Measurements from ENCODE around the gene TNFSF12. TPM values are rescaled to one million over a fixed set of nuclear protein-coding genes. Genes with fewer than 3 reads are reported as not detected.
"Not testable (repeated sequence)": the region's sequence is repeated elsewhere in the genome, so short reads cannot be mapped to it uniquely, and the experiment has no call there.

Gene TNFSF12
- total RNA-seq, 1 donor from 2014 or later = 15.5 TPM

GRCh38 chr17:7587420-7588151 lies 38.7 kb downstream of the TNFSF12 start:
- no peak for DNase-seq (ENCODE audit: low read depth)

GRCh38 chr17:7588553-7589203 lies 39.8 kb downstream of the TNFSF12 start:
- no peak for DNase-seq (ENCODE audit: low read depth)

DNA sequence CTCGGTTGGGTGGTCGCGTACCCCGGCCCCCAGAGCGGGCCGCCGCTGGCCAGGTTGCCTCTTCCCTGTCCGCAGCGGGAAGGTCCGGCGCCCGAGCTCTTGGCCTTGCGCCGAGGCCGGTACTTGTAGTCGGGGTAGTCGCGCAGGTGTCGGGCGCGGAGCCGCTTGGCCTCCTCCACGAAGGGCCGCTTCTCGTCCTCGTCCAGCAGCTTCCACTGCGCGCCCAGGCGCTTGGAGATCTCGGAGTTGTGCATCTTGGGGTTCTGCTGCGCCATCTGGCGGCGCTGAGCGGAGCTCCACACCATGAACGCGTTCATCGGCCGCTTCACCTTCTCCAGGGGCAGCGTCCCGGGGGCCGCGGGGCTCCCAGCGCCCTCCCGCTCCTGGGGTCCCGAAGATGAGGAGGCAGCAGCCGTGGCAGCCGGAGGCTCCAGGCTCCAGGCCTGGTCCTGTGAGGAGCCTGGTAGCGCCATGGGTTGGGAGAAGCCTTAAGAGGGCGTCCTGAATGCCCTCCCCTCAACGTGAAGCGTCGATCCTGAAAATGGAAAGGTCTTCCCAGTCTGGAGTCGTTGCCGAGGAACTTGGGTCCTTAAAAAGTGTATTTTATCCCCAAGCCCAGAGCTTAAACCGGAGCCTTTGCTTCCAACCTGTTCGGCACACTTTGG lies 40.5 kb downstream of the TNFSF12 start:
- DNase-seq (ENCODE audit: low read depth) = peak; percentile 59

DNA sequence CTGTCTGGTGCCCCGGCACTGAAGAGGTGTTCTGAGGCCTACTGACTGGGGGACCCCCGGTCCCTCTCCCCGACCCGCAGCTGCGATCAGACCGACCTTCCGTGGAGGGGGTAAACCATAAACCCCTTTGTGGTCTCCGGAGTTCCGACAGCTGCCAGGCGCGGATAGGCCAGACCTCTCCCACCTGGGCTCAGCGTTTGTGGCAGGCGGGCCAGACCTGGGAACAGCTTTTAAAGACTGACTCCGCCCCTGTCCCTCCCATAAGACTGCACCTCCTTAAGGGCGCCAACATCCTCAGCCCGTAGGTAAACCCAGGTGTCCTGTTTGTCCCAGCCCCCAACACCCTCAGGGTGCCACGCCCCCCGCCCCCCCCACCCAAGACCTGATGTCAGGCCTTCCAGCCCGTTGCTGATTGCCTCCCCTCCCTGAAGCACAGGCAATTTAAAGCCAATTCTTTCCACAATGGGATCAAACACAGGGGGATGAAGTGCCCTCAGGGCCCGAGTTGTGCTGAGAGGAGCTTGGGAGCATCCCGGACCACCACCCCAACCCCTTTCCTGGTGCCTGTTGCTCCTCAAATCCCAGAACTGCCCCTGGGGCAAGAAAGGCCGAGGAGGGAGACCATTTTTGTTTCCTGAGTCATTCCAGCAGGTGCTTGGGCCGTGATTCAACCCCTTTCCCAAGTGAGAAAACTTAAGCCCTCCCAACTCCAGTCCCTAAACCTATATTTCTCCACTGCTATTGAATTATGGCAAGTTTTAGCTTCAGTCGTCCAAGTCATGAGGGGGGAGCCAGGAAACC lies 41.2 kb downstream of the TNFSF12 start, which contains the start of gene SOX15:
Gene SOX15 (minus strand): TSS at position 204 of the 801 bp plus-strand sequence. CDS start 418 bp downstream, outside the sequence.
- DNase-seq (ENCODE audit: low read depth) = peak; percentile 56

DNA sequence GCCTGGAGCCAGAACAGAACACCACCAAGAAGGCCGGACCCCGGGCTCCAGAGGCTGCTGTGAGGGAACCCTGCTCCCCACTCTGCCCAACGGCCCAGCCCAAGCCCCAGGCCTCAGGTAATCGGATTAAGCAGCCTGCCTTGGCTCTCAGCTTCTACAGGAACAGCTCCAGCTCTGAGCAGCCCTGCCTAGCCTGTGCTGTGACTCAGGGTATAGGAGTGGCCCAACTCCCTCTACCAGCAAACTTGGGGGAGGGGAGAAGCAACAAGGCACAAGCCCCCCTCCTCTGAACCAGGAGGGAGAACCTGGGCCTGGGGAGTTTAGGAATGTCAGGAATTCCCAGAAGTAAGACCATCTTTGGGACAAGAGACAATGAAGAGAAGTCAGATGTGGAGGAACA lies 41.9 kb downstream of the TNFSF12 start:
- peak; percentile 62 for DNase-seq (ENCODE audit: low read depth)

DNA sequence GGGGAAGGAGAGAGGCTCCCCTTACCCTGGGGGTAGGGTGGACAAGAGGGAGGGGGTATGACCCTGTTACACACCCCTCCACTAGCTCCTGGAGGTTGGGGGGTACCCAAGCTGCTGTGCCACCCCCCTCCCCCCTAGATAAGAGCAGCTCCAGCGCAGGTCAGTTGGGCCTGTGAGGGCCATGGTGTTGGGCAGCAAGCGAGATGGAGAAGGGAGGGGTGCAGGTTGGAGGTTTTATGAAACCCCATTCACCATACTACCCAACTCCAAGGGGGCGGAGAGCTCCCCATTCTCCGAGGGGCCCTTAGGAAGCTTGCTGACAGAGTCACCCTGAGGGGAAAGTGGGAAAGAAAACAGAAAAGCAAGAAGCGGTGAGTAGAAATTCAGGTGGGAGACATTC lies 42.7 kb downstream of the TNFSF12 start:
- DNase-seq (ENCODE audit: low read depth) = no peak

DNA sequence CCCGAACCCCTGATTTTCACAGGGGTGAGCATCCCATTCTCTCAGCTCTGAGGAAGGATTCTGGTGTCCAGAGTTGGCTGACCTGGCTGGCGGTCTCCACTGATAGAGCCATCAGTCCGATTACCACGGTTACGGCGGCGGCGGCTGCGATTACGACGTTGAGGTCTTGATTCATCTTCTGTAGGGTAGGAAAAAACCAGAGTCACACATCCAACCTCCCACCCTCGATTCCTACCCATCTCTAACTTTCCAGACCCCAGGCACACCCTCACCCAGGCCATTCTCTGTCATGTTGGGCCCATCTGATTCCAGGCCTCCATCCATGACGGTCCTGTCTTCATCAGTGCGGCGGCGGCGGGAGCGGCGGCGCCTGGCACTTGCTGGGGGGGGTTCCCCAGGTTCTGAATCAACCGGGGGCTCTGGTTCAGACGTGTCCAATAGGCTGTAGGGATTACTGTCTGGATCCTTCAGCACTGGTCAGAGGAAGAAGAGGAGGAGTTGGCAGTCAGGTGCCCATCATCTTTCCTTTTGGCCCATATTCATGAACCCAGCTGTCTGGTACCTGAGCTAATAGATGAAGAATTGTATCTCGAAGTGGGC lies 43.7 kb downstream of the TNFSF12 start:
- no peak for DNase-seq (ENCODE audit: low read depth)

- DNase-seq (ENCODE audit: low read depth) = no peak
Observed at GRCh38 chr17:7593296-7593695, 44.4 kb downstream of the TNFSF12 start.

GRCh38 chr17:7597561-7597960 lies 48.7 kb downstream of the TNFSF12 start:
- not testable (repeated sequence) for DNase-seq (ENCODE audit: low read depth)

DNA sequence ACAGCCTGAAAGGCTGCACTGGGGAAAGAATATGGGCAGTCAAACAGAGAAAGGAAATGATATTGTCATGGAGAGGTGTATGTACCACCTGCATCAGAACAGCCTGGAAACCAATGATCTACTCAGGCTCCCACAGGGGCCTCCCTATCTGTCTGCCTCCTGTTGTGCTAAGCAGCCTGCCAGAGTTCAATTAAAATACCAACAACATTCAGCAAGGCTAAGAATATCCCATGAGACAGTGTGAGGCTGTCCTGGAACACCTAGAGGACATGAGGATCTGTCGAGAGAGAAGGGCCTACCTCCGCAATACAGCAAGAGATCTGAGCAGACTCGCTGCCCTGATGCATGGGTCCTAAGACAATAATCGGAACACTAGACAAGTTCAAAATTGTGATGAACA lies 57.4 kb downstream of the TNFSF12 start:
- DNase-seq (ENCODE audit: low read depth) = no peak

Other genes starting within 250 kb of the TNFSF12 start
- 352 and 682 TPM in 2 replicates for gene EIF5A, start 241.4 kb upstream of the TNFSF12 start, total RNA-seq
- gene GPS2, start 233.7 kb upstream of the TNFSF12 start, total RNA-seq = 39.1 and 49.4 TPM in 2 replicates
- gene NEURL4, start 219.7 kb upstream of the TNFSF12 start, total RNA-seq = 21.4 and 27.8 TPM in 2 replicates
- gene ACAP1, start 212.5 kb upstream of the TNFSF12 start, total RNA-seq = 0.20 and 65.5 TPM in 2 replicates
- 10.4 and 13.7 TPM in 2 replicates for gene KCTD11, start 196.9 kb upstream of the TNFSF12 start, total RNA-seq
- not detected in 2 replicates for gene TMEM95, start 193.9 kb upstream of the TNFSF12 start, total RNA-seq
- 3.6 and 8.0 TPM in 2 replicates for gene TNK1, start 168.0 kb upstream of the TNFSF12 start, total RNA-seq
- gene PLSCR3, start 154.5 kb upstream of the TNFSF12 start, total RNA-seq = 20.0 and 71.0 TPM in 2 replicates
- gene TMEM256, start 145.0 kb upstream of the TNFSF12 start, total RNA-seq = 35.9 and 143 TPM in 2 replicates
- gene NLGN2, start 141.2 kb upstream of the TNFSF12 start, total RNA-seq = 2.6 and 17.1 TPM in 2 replicates
- gene SPEM1, start 128.7 kb upstream of the TNFSF12 start, total RNA-seq = not detected in 2 replicates
- gene SPEM2, start 123.4 kb upstream of the TNFSF12 start, total RNA-seq = not detected in 2 replicates
- not detected in 2 replicates for gene SPEM3, start 120.2 kb upstream of the TNFSF12 start, total RNA-seq
- 16.9 and 33.0 TPM in 2 replicates for gene TMEM102, start 113.6 kb upstream of the TNFSF12 start, total RNA-seq
- gene FGF11, start 109.5 kb upstream of the TNFSF12 start, total RNA-seq = 3.3 and 10.7 TPM in 2 replicates
- gene CHRNB1, start 104.0 kb upstream of the TNFSF12 start, total RNA-seq = 15.3 and 26.0 TPM in 2 replicates
- 14.8 and 39.2 TPM in 2 replicates for gene ZBTB4, start 69.4 kb upstream of the TNFSF12 start, total RNA-seq
- gene SLC35G6, start 67.6 kb upstream of the TNFSF12 start, total RNA-seq = not detected in 2 replicates
- 57.3 and 169 TPM in 2 replicates for gene POLR2A, start 64.7 kb upstream of the TNFSF12 start, total RNA-seq
- 22.1 and 31.9 TPM in 2 replicates for gene TNFSF13, start 9.7 kb downstream of the TNFSF12 start, total RNA-seq
- 61.4 and 101 TPM in 2 replicates for gene SENP3, start 12.9 kb downstream of the TNFSF12 start, total RNA-seq
- gene CD68, start 30.6 kb downstream of the TNFSF12 start, total RNA-seq = 4.2 and 7.6 TPM in 2 replicates
- gene MPDU1, start 34.8 kb downstream of the TNFSF12 start, total RNA-seq = 85.9 and 150 TPM in 2 replicates
- 0.60 and 2.4 TPM in 2 replicates for gene SOX15, start 41.0 kb downstream of the TNFSF12 start, total RNA-seq
- gene FXR2, start 65.8 kb downstream of the TNFSF12 start, total RNA-seq = 35.0 and 64.4 TPM in 2 replicates
- gene SAT2, start 78.8 kb downstream of the TNFSF12 start, total RNA-seq = 16.8 and 29.6 TPM in 2 replicates
- gene SHBG, start 81.1 kb downstream of the TNFSF12 start, total RNA-seq = 0.25 TPM in 1 of 2 replicates, not detected in the other
- 0.30 TPM in 1 of 2 replicates, not detected in the other for gene ATP1B2, start 101.9 kb downstream of the TNFSF12 start, total RNA-seq
- gene TP53, start 138.4 kb downstream of the TNFSF12 start, total RNA-seq = 29.3 and 53.8 TPM in 2 replicates
- 6.2 and 9.2 TPM in 2 replicates for gene WRAP53, start 139.4 kb downstream of the TNFSF12 start, total RNA-seq
- 0.69 and 2.9 TPM in 2 replicates for gene EFNB3, start 156.1 kb downstream of the TNFSF12 start, total RNA-seq
- gene DNAH2, start 168.7 kb downstream of the TNFSF12 start, total RNA-seq = 0.15 TPM in 1 of 2 replicates, not detected in the other

Measured in renal cortical epithelial cell (primary cell).